Activated T-cell treated with anti-CD3 and anti-CD28 coated beads, Interleukin-2, amount 50 U/mL, for 4 hours (primary cell): ENCODE data around the gene CGB8. TPM values are rescaled to one million over a fixed set of nuclear protein-coding genes. Genes with fewer than 3 reads are reported as not detected.
A peak's percentile ranks its signal among the peaks of the same experiment; 100 is the strongest.
"Not testable (repeated sequence)": the region's sequence is repeated elsewhere in the genome, so short reads cannot be mapped to it uniquely, and the experiment has no call there.

Source experiments
- ATAC-seq, 2 donors: fragments of 200-7000 bp; cut with Tn5 transposase; one replicate each; pipeline ENCODE4 v1.10.0; 2021
- DNase-seq: peaks from one replicate; pipeline ENCODE4 v3.0.0-alpha.2; 2020
- H3K27me3 Mint-ChIP-seq: one replicate; pipeline ENCODE4 v1.8.0; 2021; ENCODE audit warnings: low read depth, mixed read lengths
- H3K36me3 Mint-ChIP-seq: one replicate; pipeline ENCODE4 v1.8.0; 2022; ENCODE audit warnings: mixed read lengths; ENCODE audit not compliant: insufficient read depth
- H3K4me1 Mint-ChIP-seq: one replicate; pipeline ENCODE4 v1.8.0; 2021; ENCODE audit warnings: low read depth, mixed read lengths
- H3K4me3 Mint-ChIP-seq: one replicate; pipeline ENCODE4 v1.8.0; 2021; ENCODE audit warnings: mild to moderate bottlenecking, moderate library complexity, mixed read lengths
- H3K9me3 Mint-ChIP-seq: one replicate; pipeline ENCODE4 v1.8.0; 2021; ENCODE audit warnings: mixed read lengths
- total RNA-seq, 3 donors: library from RNA; stranded (reverse); gene quantifications; one replicate each; pipeline ENCODE4 v1.2.1, GENCODE V29; 2021

The CGB8 gene
- total RNA-seq, 3 donors from 2014 or later, result not detected

DNA sequence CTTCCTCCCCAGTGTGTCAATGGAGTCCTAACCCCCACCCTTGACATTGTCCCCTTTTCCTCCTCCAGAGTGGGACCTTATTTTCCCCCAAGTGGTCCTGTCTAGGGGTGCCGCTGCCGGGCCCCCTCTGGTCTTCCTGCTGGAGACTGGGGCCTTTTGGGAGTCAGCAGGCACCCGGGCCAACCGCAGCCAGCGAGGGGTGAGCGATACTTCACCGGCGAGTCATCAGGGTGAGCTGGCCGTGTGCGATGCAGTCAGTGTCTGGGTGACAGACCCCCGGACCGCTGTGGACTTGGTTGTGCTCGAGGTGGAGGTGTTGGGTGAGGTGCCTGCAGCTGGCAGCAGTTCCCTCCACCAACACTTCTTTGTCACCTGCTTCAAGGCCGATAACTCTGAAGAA lies 19.2 kb downstream of the CGB8 start:
- not testable (repeated sequence) for H3K27me3 Mint-ChIP-seq, H3K4me1 Mint-ChIP-seq, H3K4me3 Mint-ChIP-seq, ATAC-seq, H3K36me3 Mint-ChIP-seq, H3K9me3 Mint-ChIP-seq, DNase-seq

DNA sequence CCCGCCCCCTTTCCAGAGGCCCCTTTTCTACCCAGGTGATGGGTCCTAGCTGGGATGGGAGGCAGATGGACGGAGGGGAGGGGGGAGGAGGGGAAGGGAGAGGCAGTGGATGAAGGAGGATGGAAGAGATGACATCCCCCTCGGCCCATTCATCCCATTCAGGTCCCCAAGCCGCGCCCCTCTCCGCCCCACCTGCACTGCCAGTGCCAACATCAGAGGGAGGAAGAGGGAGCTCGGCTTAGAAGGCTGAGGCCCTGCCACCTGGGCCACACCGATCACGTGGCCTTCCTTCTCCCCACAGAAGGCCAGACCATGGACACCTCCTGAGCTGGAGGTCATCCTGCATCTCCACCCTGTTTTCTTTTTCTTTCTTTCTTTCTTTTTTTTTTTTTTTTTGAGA lies 20.2 kb downstream of the CGB8 start:
- not testable (repeated sequence) for H3K27me3 Mint-ChIP-seq, H3K4me3 Mint-ChIP-seq, DNase-seq, ATAC-seq, H3K36me3 Mint-ChIP-seq, H3K9me3 Mint-ChIP-seq, H3K4me1 Mint-ChIP-seq

GRCh38 chr19:49025599-49025998 lies 23.3 kb downstream of the CGB8 start:
- H3K9me3 Mint-ChIP-seq, H3K27me3 Mint-ChIP-seq, ATAC-seq, H3K36me3 Mint-ChIP-seq, DNase-seq, H3K4me3 Mint-ChIP-seq, H3K4me1 Mint-ChIP-seq: not testable (repeated sequence)

DNA sequence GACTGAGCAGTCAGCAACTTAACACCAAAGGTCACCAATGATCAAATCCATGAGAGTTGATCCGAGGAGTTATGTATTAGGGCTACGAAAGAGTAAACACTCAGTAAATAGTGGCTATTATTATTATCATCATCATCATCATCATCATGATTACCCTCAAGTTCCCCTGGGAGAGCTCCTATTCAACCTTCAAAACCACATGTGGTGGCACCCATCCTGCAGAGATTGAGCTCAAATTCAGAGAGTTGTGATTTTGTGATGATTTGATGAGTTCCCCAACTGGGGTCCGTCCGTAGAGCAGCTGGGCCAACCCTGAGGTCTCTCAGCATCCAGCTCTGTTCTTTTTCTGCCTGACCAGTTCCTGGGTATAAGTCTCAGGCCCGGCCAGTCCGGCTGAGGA lies 23.8 kb downstream of the CGB8 start:
- not testable (repeated sequence) for H3K36me3 Mint-ChIP-seq, H3K9me3 Mint-ChIP-seq, ATAC-seq, H3K27me3 Mint-ChIP-seq, H3K4me1 Mint-ChIP-seq, H3K4me3 Mint-ChIP-seq, DNase-seq

DNA sequence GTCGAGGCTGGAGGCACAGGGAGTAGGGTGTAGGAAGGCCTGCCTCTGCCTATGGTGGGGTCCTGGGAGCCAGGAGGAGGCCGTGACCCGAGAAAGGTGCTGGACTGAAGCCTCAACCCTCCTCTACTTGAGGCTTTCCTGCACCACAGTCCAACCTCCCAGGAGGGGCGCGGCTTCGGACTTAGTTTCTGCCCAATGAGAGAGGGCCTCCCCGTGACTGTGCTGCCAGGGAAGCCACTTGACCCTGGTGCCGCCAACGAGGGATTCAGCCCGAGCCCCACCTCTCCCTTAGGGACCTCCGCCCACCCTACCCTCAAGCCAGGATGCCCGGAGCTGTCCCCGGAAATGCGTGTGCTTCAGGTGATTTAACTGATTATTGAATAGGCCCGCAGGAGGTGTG lies 24.7 kb downstream of the CGB8 start, which contains the start of gene CGB3:
Gene CGB3 (minus strand): TSS at position 101 of the 400 bp plus-strand sequence. CDS start 362 bp downstream, outside the sequence.
- H3K27me3 Mint-ChIP-seq, DNase-seq, H3K4me3 Mint-ChIP-seq, H3K4me1 Mint-ChIP-seq, ATAC-seq, H3K9me3 Mint-ChIP-seq, H3K36me3 Mint-ChIP-seq: not testable (repeated sequence)

DNA sequence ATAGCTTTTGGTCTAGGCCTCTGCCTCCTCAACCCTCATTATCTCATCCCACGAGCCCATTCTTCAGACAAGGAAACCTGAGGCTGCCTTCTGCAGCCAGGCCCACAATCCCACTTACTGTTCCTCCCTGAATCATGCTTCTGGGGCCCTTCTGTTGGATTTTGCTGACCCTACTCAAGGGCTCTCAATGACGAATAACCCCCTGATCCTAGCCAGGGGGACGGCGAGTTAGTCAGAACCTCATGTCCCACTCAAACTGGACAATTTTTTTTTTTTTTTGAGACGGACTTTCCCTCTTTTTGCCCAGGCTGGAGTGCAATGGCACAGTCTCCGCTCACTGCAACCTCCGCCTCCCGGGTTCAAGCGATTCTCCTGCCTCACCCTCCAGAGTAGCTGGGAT lies 26.8 kb downstream of the CGB8 start:
- no peak for DNase-seq
- Mint-ChIP-seq H3K4me1 (peaks cover 18% of the 10 kb centered on the region), H3K27me3 (peaks cover 3% of the 10 kb centered on the region), H3K9me3 (no peaks in the 10 kb centered on the region), H3K36me3 (no peaks in the 10 kb centered on the region), H3K4me3 (no peak overlapping the region)
- ATAC-seq, result no peak

GRCh38 chr19:49020931-49021895 lies 27.7 kb downstream of the CGB8 start:
- Mint-ChIP-seq H3K4me3 (no peak overlapping the region), H3K27me3 (peaks cover 3% of the 10 kb centered on the region), H3K4me1 (peaks cover 18% of the 10 kb centered on the region), H3K36me3 (no peaks in the 10 kb centered on the region), H3K9me3 (no peaks in the 10 kb centered on the region)
- ATAC-seq (no peak), DNase-seq (no peak)

GRCh38 chr19:49020342-49020741 lies 28.6 kb downstream of the CGB8 start:
- no peak for DNase-seq
- Mint-ChIP-seq H3K36me3 (peaks cover 2% of the 10 kb centered on the region), H3K4me3 (no peak overlapping the region), H3K4me1 (peaks cover 18% of the 10 kb centered on the region), H3K27me3 (peaks cover 3% of the 10 kb centered on the region), H3K9me3 (no peaks in the 10 kb centered on the region)
- no peak for ATAC-seq

- ATAC-seq (peak; percentile 38 to 59), DNase-seq (peak; percentile 65)
- H3K4me1 Mint-ChIP-seq, result peaks cover 18% of the 10 kb centered on the region
- peak overlapping the region; percentile 77 for H3K4me3 Mint-ChIP-seq
- peaks cover 3% of the 10 kb centered on the region for H3K27me3 Mint-ChIP-seq
- peaks cover 2% of the 10 kb centered on the region for H3K36me3 Mint-ChIP-seq
- no peaks in the 10 kb centered on the region for H3K9me3 Mint-ChIP-seq
These were observed 29.5 kb downstream of the CGB8 start for GRCh38 chr19:49019242-49019932.

DNA sequence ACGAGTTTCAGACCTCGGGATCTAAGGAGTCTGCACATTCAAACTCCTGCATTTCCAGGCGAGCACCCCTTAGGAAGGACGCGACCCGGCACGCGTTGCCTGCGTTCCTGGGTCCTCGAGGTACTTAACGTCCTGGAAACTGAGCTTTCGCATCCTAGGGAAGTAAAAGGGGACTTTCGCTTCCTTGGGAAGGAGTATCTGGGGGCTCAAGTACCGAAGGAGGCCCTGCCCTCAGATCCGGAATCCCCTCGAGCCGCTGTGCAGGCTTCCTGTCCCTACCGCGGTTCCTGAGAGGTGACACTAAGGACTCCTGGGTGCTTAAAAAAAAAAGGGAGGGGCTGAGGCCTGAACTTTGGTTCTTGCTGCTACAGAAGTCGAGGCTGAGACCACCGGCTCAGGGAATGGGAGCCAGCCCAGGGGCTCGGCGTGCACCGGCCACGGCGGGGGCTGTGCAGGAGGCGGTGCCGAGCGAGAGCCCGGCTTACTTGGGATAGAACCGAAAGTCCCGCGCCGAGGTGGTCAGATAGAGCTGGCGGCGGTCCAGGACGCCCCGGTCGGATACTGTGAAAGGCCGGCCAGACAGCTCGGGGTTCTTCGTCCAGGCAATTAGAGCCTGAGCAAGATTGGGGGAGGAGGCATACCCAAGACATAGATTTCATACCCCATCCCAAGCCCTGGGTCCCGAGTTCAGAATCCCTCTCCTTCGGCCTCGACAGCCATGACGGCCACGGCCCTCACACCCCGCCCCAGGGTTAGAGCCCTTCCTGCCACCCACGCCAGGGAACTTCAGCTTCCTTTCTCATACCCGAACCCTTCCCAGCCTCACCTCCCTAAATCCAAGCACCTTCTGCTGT lies 30.3 kb downstream of the CGB8 start:
- H3K27me3 Mint-ChIP-seq, result not testable (repeated sequence)
- peaks cover 18% of the 10 kb centered on the region for H3K4me1 Mint-ChIP-seq

GRCh38 chr19:49017666-49018351 lies 31.1 kb downstream of the CGB8 start:
- Mint-ChIP-seq H3K36me3 (peaks cover 5% of the 10 kb centered on the region), H3K4me3 (peak overlapping the region; percentile 77), H3K4me1 (peaks cover 18% of the 10 kb centered on the region), H3K27me3 (peaks cover 3% of the 10 kb centered on the region), H3K9me3 (no peaks in the 10 kb centered on the region)
- ATAC-seq (peak; percentile 85 to 88), DNase-seq (peak; percentile 57)

More for the DNA sequence above, 30.3 kb downstream of the CGB8 start:
- not testable (repeated sequence) for H3K36me3 Mint-ChIP-seq, H3K9me3 Mint-ChIP-seq, ATAC-seq, DNase-seq
- peak overlapping the region; percentile 77 for H3K4me3 Mint-ChIP-seq

DNA sequence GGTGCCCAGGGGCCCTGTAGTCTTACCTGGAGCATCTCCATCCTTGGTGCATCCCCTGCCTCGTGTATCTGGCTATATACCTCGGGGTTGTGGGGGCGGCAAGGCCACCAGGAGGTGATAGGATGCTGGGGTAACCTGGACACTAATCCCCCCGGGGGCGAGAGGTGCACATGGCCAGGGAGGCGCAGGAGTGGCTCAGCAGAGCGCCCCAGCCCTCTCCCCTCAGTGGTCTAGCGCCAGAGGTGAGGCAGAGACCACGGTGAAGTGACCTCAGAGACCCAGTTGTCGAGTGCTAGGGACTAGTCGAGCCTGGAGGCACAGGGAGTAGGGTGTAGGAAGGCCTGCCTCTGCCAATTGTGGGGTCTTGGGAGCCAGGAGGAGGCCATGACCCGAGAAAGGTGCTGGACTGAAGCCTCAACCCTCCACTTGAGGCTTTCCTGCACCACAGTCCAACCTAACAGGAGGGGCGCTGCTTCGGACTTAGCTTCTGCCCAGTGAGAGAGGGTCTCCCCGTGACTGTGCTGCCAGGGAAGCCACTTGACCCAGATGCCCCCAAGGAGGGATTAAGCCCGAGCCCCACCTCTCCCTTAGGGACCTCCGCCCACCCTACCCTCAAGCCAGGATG lies 31.8 kb downstream of the CGB8 start, which contains the start of gene LHB:
Gene LHB (minus strand): TSS at position 51 of the 625 bp plus-strand sequence. CDS start 10 bp downstream, at position 41.
- H3K27me3 Mint-ChIP-seq, result peaks cover 3% of the 10 kb centered on the region

More for the DNA sequence above, 31.8 kb downstream of the CGB8 start, which contains the start of gene LHB:
- no peaks in the 10 kb centered on the region for H3K9me3 Mint-ChIP-seq
- H3K36me3 Mint-ChIP-seq, result peaks cover 5% of the 10 kb centered on the region
- H3K4me3 Mint-ChIP-seq, result peak within 1 kb of the TSS; percentile 77
- no peak for DNase-seq
- ATAC-seq, result no peak
- H3K4me1 Mint-ChIP-seq, result peaks cover 18% of the 10 kb centered on the region
